Activated CD4-positive, alpha-beta T cell treated with anti-CD3 and anti-CD28 coated beads, Interleukin-2, amount 50 U/mL, for 24 hours (primary cell): ENCODE data around the gene SEBOX.

ENCODE experiments used
- DNase-seq, 2 donors: peaks; one replicate each; pipeline ENCODE4 v3.0.0-alpha.2; 2020; ENCODE audit warnings: low read depth in 1 of 2, low spot score in 1 of 2

The SEBOX gene

GRCh38 chr17:28364665-28365363 lies at the start of gene SEBOX:
SEBOX (minus strand) TSS chr17:28365199; CDS start chr17:28365151, 48 bp downstream.
- no peak for DNase-seq

- no peak for DNase-seq
Observed at GRCh38 chr17:28413804-28414203, 48.8 kb upstream of the SEBOX start.

GRCh38 chr17:28412099-28412498 lies 47.1 kb upstream of the SEBOX start:
- no peak for DNase-seq

GRCh38 chr17:28407974-28408306 lies 42.9 kb upstream of the SEBOX start:
- no peak for DNase-seq

- DNase-seq, result no peak
Observed at GRCh38 chr17:28407130-28407973, 42.4 kb upstream of the SEBOX start.

GRCh38 chr17:28406473-28406814 lies 41.4 kb upstream of the SEBOX start:
- no peak for DNase-seq

- peak in 1 of 2 donors; percentile 43 for DNase-seq
Observed at GRCh38 chr17:28405632-28406472, 40.9 kb upstream of the SEBOX start, which contains the start of gene SLC46A1. SLC46A1 (minus strand) TSS chr17:28406212; CDS start chr17:28406114, 98 bp downstream.

GRCh38 chr17:28404812-28405570 lies 40.0 kb upstream of the SEBOX start:
- no peak for DNase-seq

GRCh38 chr17:28404461-28404811 lies 39.4 kb upstream of the SEBOX start:
- DNase-seq, result no peak

GRCh38 chr17:28404007-28404406 lies 39.0 kb upstream of the SEBOX start:
- DNase-seq, result no peak

- no peak for DNase-seq
Observed at GRCh38 chr17:28402844-28403243, 37.8 kb upstream of the SEBOX start.

- DNase-seq, result no peak
Observed at GRCh38 chr17:28402224-28402630, 37.2 kb upstream of the SEBOX start.

- no peak for DNase-seq
Observed at GRCh38 chr17:28399808-28400207, 34.8 kb upstream of the SEBOX start.

- DNase-seq, result no peak
Observed at GRCh38 chr17:28398280-28398981, 33.4 kb upstream of the SEBOX start.

- DNase-seq, result no peak
Observed at GRCh38 chr17:28397687-28398279, 32.8 kb upstream of the SEBOX start.

- no peak for DNase-seq
Observed at GRCh38 chr17:28397275-28397674, 32.3 kb upstream of the SEBOX start.

- DNase-seq, result no peak
Observed at GRCh38 chr17:28396635-28397239, 31.7 kb upstream of the SEBOX start.

- DNase-seq, result no peak
Observed at GRCh38 chr17:28395968-28396367, 31.0 kb upstream of the SEBOX start.

GRCh38 chr17:28395426-28395825 lies 30.4 kb upstream of the SEBOX start:
- DNase-seq, result no peak
